GM23248 (cell line): ENCODE measurements around the gene ACTL10.

Experiments
- EZH2 ChIP-seq: fragments of 200-600 bp; sonication (generic); IDR thresholded peaks from 2 replicates; pipeline ENCODE4 v1.6.1; 2018; ENCODE audit warnings: antibody characterized with exemption, mild to moderate bottlenecking; ENCODE audit not compliant: insufficient read depth, poor library complexity, severe bottlenecking
- EZH2phosphoT487 ChIP-seq: fragments of 200-600 bp; sonication (generic); IDR thresholded peaks from 2 replicates; pipeline ENCODE4 v1.6.1; 2018; ENCODE audit warnings: antibody characterized with exemption, moderate library complexity, mild to moderate bottlenecking, low read depth; ENCODE audit not compliant: insufficient read depth

- TF ChIP-seq EZH2 (no peak), EZH2phosphoT487 (no peak)
These were observed 8.6 kb downstream of the ACTL10 start for GRCh38 chr20:33675136-33675959.
